Measurements from ENCODE around the gene PIP5K1B. TPM values are rescaled to one million over a fixed set of nuclear protein-coding genes. Genes with fewer than 3 reads are reported as not detected.

Gene PIP5K1B
- total and polyA plus RNA-seq, 10 of the 15 experiments (the other 5 are each of a cell fraction or from before 2014, with no cell fraction given), result 6.8 to 16.3 (median 10.6) TPM

DNA sequence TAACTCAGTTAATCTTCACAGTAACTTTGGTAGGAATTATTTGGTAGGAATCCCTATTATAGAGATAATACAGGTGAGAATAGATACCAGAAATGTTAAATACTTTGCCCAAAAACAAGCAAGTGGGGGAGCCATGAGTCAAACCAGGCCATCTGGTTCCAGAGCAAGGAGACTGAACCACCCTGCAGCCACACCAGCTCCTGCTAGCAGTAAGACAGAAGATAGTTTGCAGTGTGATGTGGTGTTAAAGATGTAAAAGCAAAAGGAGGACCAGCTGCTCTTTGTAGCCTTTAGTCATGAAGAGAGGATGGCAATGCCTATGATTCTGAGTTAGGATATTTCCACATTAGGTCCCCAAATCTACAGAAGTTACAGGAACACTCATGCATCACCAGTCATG, 207.5 kb downstream of the PIP5K1B start:
- FAIRE-seq (no peak), ATAC-seq (no peak), DNase-seq (ENCODE audit: low read depth, low spot score) (no peak)
- H2AFZ ChIP-seq (ENCODE audit: control insufficient read depth, low read depth, low read length), result no peak overlapping the region
- ChIA-PET SMC1A (ENCODE audit: uncharacterized antibody, unreplicated experiment) (interaction anchor here (1.3 to 1.7 kb wide), 3 partner anchors 9 to 81 kb away, joined by 3 to 6 read pairs (median 3); no protein-coding TSS in a partner anchor), POLR2A (no interaction called here), RAD21 (ENCODE audit: unreplicated experiment) (interaction anchor here (0.7 to 1.1 kb wide), 2 partner anchors 13 to 63 kb away, joined by 3 read pairs; no protein-coding TSS in a partner anchor), CTCF (interaction anchor here (1.6 to 2.4 kb wide), 2 partner anchors 37 to 133 kb away, joined by 3 to 11 read pairs; a partner anchor contains a TSS)
- no peaks in the 10 kb centered on the region for H3K27me3 ChIP-seq (replicated peaks in 1 of 2; ENCODE audit: control insufficient read depth in 2 of 2, insufficient read depth in 2 of 2, low read length in 1 of 2)
- TF ChIP-seq GATAD2B (conservative IDR thresholded peaks at IDR 0.05; ENCODE audit: low read depth), result no peak
- TF ChIP-seq YY1 (IDR thresholded peaks at IDR 0.05; ENCODE audit: low read depth, low read length), result no peak
- TF ChIP-seq IKZF1 (conservative IDR thresholded peaks at IDR 0.05), result no peak
- TF ChIP-seq NFYA (IDR thresholded peaks at IDR 0.05; ENCODE audit: borderline replicate concordance, low read depth, low read length), result no peak
- no peak for TF ChIP-seq RCOR1 (conservative IDR thresholded peaks at IDR 0.05; ENCODE audit: low read depth, low read length)
- no peak for TF ChIP-seq ZZZ3 (IDR thresholded peaks at IDR 0.05; ENCODE audit: control insufficient read depth, insufficient read length, low read depth)
- TF ChIP-seq MYB (IDR thresholded peaks at IDR 0.05; ENCODE audit: borderline replicate concordance, low read depth, low read length), result no peak
- no peak for TF ChIP-seq RAD21 (IDR thresholded peaks at IDR 0.05; ENCODE audit: insufficient read depth, low read depth, low read length)
- TF ChIP-seq ATF7 (IDR thresholded peaks at IDR 0.05; ENCODE audit: low read depth), result no peak
- TF ChIP-seq, protein P1, sequence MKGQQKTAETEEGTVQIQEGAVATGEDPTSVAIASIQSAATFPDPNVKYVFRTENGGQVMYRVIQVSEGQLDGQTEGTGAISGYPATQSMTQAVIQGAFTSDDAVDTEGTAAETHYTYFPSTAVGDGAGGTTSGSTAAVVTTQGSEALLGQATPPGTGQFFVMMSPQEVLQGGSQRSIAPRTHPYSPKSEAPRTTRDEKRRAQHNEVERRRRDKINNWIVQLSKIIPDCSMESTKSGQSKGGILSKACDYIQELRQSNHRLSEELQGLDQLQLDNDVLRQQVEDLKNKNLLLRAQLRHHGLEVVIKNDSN (IDR thresholded peaks at IDR 0.05; ENCODE audit: borderline replicate concordance, extremely low read length, insufficient read depth, low read depth, low read length), result no peak
- TF ChIP-seq FOXM1 (IDR thresholded peaks at IDR 0.05; ENCODE audit: low read depth, low read length), result no peak
- TF ChIP-seq, protein P2, sequence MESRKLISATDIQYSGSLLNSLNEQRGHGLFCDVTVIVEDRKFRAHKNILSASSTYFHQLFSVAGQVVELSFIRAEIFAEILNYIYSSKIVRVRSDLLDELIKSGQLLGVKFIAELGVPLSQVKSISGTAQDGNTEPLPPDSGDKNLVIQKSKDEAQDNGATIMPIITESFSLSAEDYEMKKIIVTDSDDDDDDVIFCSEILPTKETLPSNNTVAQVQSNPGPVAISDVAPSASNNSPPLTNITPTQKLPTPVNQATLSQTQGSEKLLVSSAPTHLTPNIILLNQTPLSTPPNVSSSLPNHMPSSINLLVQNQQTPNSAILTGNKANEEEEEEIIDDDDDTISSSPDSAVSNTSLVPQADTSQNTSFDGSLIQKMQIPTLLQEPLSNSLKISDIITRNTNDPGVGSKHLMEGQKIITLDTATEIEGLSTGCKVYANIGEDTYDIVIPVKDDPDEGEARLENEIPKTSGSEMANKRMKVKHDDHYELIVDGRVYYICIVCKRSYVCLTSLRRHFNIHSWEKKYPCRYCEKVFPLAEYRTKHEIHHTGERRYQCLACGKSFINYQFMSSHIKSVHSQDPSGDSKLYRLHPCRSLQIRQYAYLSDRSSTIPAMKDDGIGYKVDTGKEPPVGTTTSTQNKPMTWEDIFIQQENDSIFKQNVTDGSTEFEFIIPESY (IDR thresholded peaks at IDR 0.05), result no peak
- no peak for TF ChIP-seq TCF3 (IDR thresholded peaks at IDR 0.05; ENCODE audit: borderline replicate concordance, insufficient read depth, low read depth, low read length)
- TF ChIP-seq, protein P3, sequence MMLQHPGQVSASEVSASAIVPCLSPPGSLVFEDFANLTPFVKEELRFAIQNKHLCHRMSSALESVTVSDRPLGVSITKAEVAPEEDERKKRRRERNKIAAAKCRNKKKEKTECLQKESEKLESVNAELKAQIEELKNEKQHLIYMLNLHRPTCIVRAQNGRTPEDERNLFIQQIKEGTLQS (IDR thresholded peaks at IDR 0.05; ENCODE audit: borderline replicate concordance, extremely low read depth, low read depth, low read length), result no peak
- no peak for TF ChIP-seq YBX1 (IDR thresholded peaks at IDR 0.05)
- H3K4me3 ChIP-seq, result no peak overlapping the region
- no peaks in the 10 kb centered on the region for H3K36me3 ChIP-seq (ENCODE audit: control insufficient read depth in 2 of 2, insufficient read depth in 2 of 2, low read length in 1 of 2)
- in situ Hi-C loops (cut with MboI), result no loop called here
- no peak overlapping the region for H3K27ac ChIP-seq (ENCODE audit: control insufficient read depth, insufficient read depth)
- H3K4me1 ChIP-seq (ENCODE audit: control insufficient read depth, insufficient read depth, low read length), result peaks cover 14% of the 10 kb centered on the region
- no peaks in the 10 kb centered on the region for H3K9me3 ChIP-seq (replicated peaks; ENCODE audit: control insufficient read depth, insufficient read depth, low read length)
- H3K79me2 ChIP-seq (ENCODE audit: control insufficient read depth, insufficient read depth, low read length), result no peaks in the 10 kb centered on the region
- no peak overlapping the region for H3K4me2 ChIP-seq (ENCODE audit: control insufficient read depth, insufficient read depth)
- no peak overlapping the region for H3K9ac ChIP-seq (ENCODE audit: control insufficient read depth, insufficient read depth, low read length)
- no peaks in the 10 kb centered on the region for H4K20me1 ChIP-seq (ENCODE audit: control insufficient read depth, insufficient read depth)
- no TSS peak for BruUV-seq (replicated peaks)
- intact Hi-C loops (cut with micrococcal nuclease; ENCODE audit: unreplicated experiment), result no loop called here
